ENCODE measurements around the gene USP43. TPM values are rescaled to one million over a fixed set of nuclear protein-coding genes. Genes with fewer than 3 reads are reported as not detected.

USP43 gene
- 12.1 TPM for total RNA-seq

GRCh38 chr17:9644910-9645751 lies at the start of gene USP43:
TSS of gene USP43 (plus strand) at chr17:9645517. CDS start at chr17:9645633, 116 bp downstream.

Other genes with a start within 250 kb of the USP43 start
- 75.2 TPM for gene STX8, start 69.7 kb upstream of the USP43 start, total RNA-seq
- gene CFAP52, start 68.9 kb upstream of the USP43 start, total RNA-seq = 0.66 TPM
- 1.7 TPM for gene DHRS7C, start 146.1 kb downstream of the USP43 start, total RNA-seq
- not detected for gene GSG1L2, start 176.6 kb downstream of the USP43 start, total RNA-seq
- 0.44 TPM for gene GLP2R, start 180.4 kb downstream of the USP43 start, total RNA-seq

Data from camera-type eye (tissue), 1 donor.